HG03521 (cell line): Measurements from ENCODE around the gene WDPCP.
"Not testable (repeated sequence)": the region's sequence is repeated elsewhere in the genome, so short reads cannot be mapped to it uniquely, and the experiment has no call there.

Experiments used
- ATAC-seq: cut with Tn5 transposase; IDR thresholded peaks from one replicate; pipeline ENCODE4 v1.9.1; 2021; ENCODE audit warnings: mild to moderate bottlenecking, moderate library complexity; ENCODE audit not compliant: unreplicated experiment

The WDPCP gene

GRCh38 chr2:63588385-63589147 lies at the start of gene WDPCP, which contains the start of gene MDH1:
WDPCP (minus strand) TSS chr2:63588477; CDS start chr2:63588271, 206 bp downstream.
MDH1 (plus strand) TSS chr2:63588963; CDS start chr2:63589044, 81 bp downstream.
- peak; percentile 82 for ATAC-seq

- ATAC-seq, result no peak
These were observed 44.1 kb upstream of the WDPCP start for GRCh38 chr2:63632382-63632781.

- no peak for ATAC-seq
These were observed 43.2 kb upstream of the WDPCP start for GRCh38 chr2:63631501-63631900.

- no peak for ATAC-seq
These were observed 40.2 kb upstream of the WDPCP start for GRCh38 chr2:63628403-63628942.

- no peak for ATAC-seq
These were observed 39.6 kb upstream of the WDPCP start for GRCh38 chr2:63627866-63628265.

GRCh38 chr2:63623763-63624162 lies 35.5 kb upstream of the WDPCP start:
- not testable (repeated sequence) for ATAC-seq

- no peak for ATAC-seq
These were observed 34.5 kb upstream of the WDPCP start for GRCh38 chr2:63622751-63623150.

GRCh38 chr2:63619328-63619727 lies 31.1 kb upstream of the WDPCP start:
- no peak for ATAC-seq

GRCh38 chr2:63617366-63617765 lies 29.1 kb upstream of the WDPCP start:
- no peak for ATAC-seq

GRCh38 chr2:63614983-63615945 lies 27.0 kb upstream of the WDPCP start:
- no peak for ATAC-seq

- no peak for ATAC-seq
These were observed 26.2 kb upstream of the WDPCP start for GRCh38 chr2:63614448-63614968.

- no peak for ATAC-seq
These were observed 25.2 kb upstream of the WDPCP start for GRCh38 chr2:63613391-63613901.

- ATAC-seq, result no peak
These were observed 22.2 kb upstream of the WDPCP start for GRCh38 chr2:63610525-63610924.

- not testable (repeated sequence) for ATAC-seq
These were observed 20.6 kb upstream of the WDPCP start for GRCh38 chr2:63608865-63609264.

GRCh38 chr2:63604666-63605065 lies 16.4 kb upstream of the WDPCP start:
- no peak for ATAC-seq

GRCh38 chr2:63600881-63601460 lies 12.7 kb upstream of the WDPCP start:
- no peak for ATAC-seq

- no peak for ATAC-seq
These were observed 10.7 kb upstream of the WDPCP start for GRCh38 chr2:63598981-63599380.

GRCh38 chr2:63596401-63596883 lies 8.2 kb upstream of the WDPCP start:
- ATAC-seq, result no peak

GRCh38 chr2:63594660-63595059 lies 6.4 kb upstream of the WDPCP start:
- ATAC-seq, result no peak

- ATAC-seq, result no peak
These were observed 3.4 kb upstream of the WDPCP start for GRCh38 chr2:63591566-63592175.
